Activated T-helper 9 cell treated with anti-CD3 and anti-CD28 coated beads, Interleukin-2, amount 50 U/mL, for 16 hours (primary cell): ENCODE measurements around the gene COL1A1.

Source experiments
- DNase-seq: peaks from one replicate; pipeline ENCODE4 v3.0.0-alpha.2; 2020; ENCODE audit warnings: low read depth

COL1A1 gene

GRCh38 chr17:50141026-50141744 lies 60.2 kb downstream of the COL1A1 start:
- DNase-seq, result no peak

GRCh38 chr17:50139950-50140885 lies 61.2 kb downstream of the COL1A1 start:
- peak; percentile 68 for DNase-seq

- no peak for DNase-seq
These were observed 62.1 kb downstream of the COL1A1 start for GRCh38 chr17:50139185-50139783.

GRCh38 chr17:50137042-50137441 lies 64.4 kb downstream of the COL1A1 start:
- no peak for DNase-seq

GRCh38 chr17:50136096-50136687 lies 65.2 kb downstream of the COL1A1 start:
- no peak for DNase-seq

- DNase-seq, result no peak
These were observed 65.9 kb downstream of the COL1A1 start for GRCh38 chr17:50135316-50136095.

GRCh38 chr17:50134206-50135110 lies 67.0 kb downstream of the COL1A1 start:
- no peak for DNase-seq

- no peak for DNase-seq
These were observed 67.7 kb downstream of the COL1A1 start for GRCh38 chr17:50133769-50134099.
